8988T (cell line): ENCODE measurements around the gene ZNF681.
A peak's percentile ranks its signal among the peaks of the same experiment; 100 is the strongest.
"Not testable (repeated sequence)": the region's sequence is repeated elsewhere in the genome, so short reads cannot be mapped to it uniquely, and the experiment has no call there.

Source experiments
- DNase-seq: peaks from one replicate; pipeline ENCODE4 v3.0.0; 2011

ZNF681 gene

DNA sequence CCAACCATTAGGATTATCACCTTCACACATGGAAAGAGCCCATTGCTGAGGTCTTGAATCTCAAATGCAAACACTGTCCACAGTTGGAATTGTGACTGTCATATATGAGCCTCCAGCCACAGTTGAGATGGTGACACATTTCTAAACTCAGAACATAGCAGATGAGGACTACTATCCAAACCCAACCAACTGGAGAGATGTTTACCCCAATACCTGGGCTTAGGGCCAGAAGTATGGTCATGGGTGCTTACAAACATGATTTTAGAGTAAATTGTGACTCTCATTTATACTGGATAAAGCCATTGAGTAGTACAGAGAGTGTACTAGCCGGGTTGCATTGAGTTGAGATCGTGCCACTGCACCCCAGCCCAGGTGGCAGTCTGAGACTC, 14.0 kb upstream of the ZNF681 start:
- DNase-seq, result no peak

GRCh38 chr19:23771761-23772674, 13.3 kb upstream of the ZNF681 start:
- no peak for DNase-seq

- DNase-seq, result no peak
These were observed 12.6 kb upstream of the ZNF681 start for GRCh38 chr19:23771316-23771715.

DNA sequence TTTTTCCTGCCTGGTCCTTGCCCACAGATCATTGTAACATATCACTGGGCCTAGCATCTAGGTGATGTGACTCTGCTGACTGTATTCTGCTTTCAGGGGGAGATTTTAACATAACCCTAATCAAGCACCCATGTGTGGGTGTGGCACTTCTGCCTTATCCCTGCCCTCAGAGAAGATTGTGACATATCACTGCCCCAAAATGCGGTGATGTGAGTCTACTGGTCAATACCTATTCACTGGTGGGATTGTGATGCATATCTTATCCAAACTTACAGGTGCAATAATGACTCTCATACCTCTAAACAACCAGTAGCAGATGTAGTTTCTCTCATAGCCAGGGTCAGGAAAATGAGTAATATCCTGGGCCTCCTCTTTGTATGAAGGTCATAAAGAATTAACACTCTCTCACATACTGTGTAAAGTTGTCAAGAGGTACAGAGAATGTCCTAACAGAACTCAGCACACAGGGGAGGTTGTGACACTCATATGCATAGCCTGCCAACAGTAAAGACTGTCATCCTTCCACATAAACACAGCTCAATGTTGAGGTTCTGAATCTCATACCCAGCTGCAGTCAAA, 12.1 kb upstream of the ZNF681 start:
- no peak for DNase-seq

GRCh38 chr19:23769691-23770468, 11.2 kb upstream of the ZNF681 start:
- DNase-seq, result no peak

DNA sequence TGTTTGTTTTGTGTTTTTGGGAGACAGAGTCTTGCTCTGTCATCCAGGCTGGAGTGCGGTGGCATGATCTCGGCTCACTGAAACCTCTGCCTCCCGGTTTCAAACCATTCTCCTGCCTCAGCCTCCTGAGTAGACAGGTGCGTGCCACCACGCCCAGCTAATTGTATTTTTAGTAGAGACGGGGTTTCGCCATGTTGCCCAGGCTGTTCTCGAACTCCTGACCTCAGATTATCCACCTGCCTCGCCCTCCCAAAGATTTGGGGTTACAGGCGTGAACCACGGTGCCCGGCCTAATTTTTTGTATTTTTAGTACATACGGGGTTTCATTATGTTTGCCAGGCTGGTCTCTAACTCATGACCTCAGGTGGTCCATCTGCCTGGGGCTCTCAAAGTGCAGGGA, 8.3 kb upstream of the ZNF681 start:
- DNase-seq, result no peak

GRCh38 chr19:23764781-23765180, 6.1 kb upstream of the ZNF681 start:
- DNase-seq, result no peak

DNA sequence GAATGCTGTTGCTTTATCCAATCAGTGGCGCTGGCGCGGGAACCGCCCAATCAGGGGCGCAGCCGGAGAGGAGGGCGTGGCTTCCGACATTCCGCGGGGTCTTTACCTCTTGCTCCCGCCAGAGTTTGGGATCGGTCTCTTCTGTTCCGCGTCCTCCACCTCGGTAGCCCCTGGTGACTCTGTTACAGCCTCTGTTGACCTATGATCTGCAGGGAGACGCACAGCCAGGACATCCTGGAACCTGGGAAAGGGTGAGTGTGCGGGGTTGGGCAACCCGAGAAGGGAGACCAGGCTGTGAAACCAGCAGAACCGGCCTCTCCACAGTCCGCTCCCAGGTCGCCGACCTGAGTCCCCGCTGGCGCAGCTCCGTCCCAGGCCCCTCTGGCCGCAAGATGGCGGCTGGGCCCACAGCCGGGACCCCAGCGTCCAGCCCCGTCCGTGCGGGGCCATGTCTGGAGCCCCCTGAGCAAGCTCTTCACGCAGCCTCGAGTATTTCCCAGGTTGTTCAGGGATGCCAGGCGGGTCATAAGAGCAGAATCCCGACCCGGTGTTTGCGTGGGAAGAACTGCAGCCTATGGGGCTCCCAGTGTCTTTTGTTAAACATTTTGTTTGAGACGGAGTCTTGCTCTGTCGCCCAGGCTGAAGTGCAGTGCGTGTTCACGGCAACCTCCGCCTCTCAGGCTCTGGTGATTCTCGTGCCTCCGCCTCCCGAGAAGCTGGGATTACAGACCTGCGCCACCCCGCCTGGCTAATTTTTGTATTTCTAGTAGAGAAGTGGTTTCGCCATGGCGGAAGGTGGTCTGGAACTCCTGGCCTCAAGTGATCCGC, 4.4 kb upstream of the ZNF681 start:
- peak; percentile 23 for DNase-seq

GRCh38 chr19:23762548-23762883, 3.8 kb upstream of the ZNF681 start:
- no peak for DNase-seq

- not testable (repeated sequence) for DNase-seq
These were observed 1.6 kb upstream of the ZNF681 start for GRCh38 chr19:23760326-23760725.

DNA sequence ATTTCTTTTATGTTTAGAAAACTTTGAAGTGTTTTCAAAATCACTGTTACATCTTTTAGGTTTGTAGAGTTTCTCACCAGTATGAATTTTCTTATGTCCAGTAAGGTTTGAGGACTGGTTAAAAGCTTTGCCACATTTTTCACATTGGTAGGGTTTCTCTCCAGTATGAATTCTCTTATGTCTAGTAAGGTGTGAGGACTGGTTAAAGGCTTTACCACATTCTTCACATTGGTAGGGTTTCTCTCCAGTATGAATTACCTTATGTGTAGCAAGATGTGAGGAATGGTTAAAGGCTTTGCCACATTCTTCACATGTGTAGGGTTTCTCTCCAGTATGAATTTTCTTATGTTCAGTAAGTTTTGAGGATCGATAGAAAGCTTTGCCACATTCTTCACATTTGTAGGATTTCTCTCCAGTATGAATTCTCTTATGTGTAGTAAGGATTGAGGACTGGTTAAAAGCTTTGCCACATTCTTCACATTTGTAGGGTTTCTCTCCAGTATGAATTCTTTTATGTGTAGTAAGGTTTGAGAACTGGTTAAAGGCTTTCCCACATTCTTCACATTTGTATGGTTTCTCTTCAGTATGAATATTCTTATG, 15.0 kb downstream of the ZNF681 start:
- not testable (repeated sequence) for DNase-seq

GRCh38 chr19:23730729-23731465, 27.8 kb downstream of the ZNF681 start:
- not testable (repeated sequence) for DNase-seq

- not testable (repeated sequence) for DNase-seq
These were observed 34.5 kb downstream of the ZNF681 start for GRCh38 chr19:23724161-23724560.

GRCh38 chr19:23718802-23719201, 39.9 kb downstream of the ZNF681 start:
- DNase-seq, result no peak

- DNase-seq, result no peak
These were observed 41.9 kb downstream of the ZNF681 start for GRCh38 chr19:23716792-23717191.

- no peak for DNase-seq
These were observed 49.3 kb downstream of the ZNF681 start for GRCh38 chr19:23709347-23709746.

DNA sequence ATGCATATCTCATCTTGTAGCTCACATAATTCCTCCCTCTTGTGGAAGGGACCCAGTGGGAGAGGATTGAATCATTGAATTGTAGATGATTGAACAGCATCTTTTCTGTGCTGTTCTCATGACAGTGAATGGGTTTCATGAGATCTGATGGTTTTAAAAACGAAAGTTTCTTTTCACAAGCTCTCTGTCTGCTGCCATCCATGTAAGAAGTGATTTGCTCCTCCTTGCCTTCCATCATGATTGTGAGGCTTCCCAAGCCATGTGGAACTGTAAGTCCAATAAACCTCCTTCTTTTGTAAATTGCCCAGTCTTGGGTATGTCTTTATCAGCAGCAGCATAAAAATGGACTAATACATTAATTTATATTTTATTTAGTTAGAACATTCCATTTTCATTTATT, 52.0 kb downstream of the ZNF681 start:
- no peak for DNase-seq

GRCh38 chr19:23699521-23699860, 59.2 kb downstream of the ZNF681 start:
- no peak for DNase-seq

DNA sequence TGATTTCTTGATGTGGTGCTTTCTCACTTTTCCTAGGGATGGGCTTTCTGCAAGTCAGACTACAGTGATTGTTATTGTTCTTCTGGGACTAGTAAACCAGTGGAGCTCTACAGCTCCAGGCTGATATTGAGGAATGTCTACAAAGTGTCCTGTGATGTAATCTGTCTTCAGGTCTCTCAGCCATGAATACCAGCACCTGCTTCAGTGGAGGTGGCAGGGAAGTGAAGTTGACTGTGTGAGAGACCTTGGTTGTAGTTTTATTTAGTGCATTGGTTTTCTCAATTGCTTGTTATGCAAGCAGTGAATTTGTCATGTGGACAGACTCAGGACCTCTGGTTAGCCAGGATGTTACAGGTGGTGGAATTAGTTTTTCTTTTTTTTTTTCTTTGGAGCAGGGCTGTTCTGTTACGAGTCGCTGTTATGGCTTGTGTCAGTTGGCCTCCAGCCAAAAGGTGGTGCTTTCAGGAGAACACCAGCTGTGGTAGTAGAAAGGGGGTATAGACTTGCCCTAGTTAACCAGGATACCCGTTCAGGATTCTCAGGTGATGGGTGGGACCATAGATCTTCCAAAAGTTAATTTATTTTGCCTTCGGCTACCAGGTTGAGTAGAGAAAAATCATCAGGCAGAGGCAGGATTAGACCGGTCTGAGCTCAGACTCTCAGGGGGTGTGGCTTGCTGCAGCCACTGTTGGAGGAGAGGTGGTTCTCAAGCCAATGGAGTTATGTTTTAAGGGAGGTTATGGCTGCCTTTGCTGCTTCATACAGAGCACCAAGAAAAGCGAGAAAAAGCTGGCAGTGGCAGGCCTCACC, 59.8 kb downstream of the ZNF681 start:
- no peak for DNase-seq

DNA sequence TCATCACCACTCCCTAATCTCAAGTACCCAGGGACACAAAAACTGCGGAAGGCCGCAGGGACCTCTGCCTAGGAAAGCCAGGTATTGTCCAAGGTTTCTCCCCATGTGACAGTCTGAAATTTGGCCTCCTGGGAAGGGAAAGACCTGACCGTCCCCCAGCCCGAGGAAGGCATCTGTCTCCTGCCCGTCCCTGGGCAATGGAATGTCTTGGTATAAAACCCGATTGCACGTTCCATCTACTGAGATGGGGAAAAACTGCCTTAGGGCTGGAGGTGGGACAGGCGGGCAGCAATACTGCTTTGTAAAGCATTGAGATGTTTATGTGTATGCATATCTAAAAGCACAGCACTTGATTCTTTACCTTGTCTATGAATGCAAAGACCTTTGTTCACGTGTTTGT, 65.8 kb downstream of the ZNF681 start:
- not testable (repeated sequence) for DNase-seq
